GM19324 (cell line): ENCODE results near the gene IRF2BP2.

Experiments
- ATAC-seq: cut with Tn5 transposase; IDR thresholded peaks from one replicate; pipeline ENCODE4 v1.9.1; 2021; ENCODE audit warnings: mild to moderate bottlenecking, moderate library complexity; ENCODE audit not compliant: unreplicated experiment, low FRiP score

IRF2BP2 gene

GRCh38 chr1:234610061-234610665, at the start of gene IRF2BP2:
TSS of gene IRF2BP2 (minus strand) at chr1:234610178. CDS start at chr1:234609494, 684 bp downstream.
- peak; percentile 38 for ATAC-seq

GRCh38 chr1:234659538-234659937, 49.6 kb upstream of the IRF2BP2 start:
- ATAC-seq = no peak

GRCh38 chr1:234658138-234658537, 48.2 kb upstream of the IRF2BP2 start:
- no peak for ATAC-seq

GRCh38 chr1:234656944-234657654, 47.1 kb upstream of the IRF2BP2 start:
- ATAC-seq = no peak

DNA sequence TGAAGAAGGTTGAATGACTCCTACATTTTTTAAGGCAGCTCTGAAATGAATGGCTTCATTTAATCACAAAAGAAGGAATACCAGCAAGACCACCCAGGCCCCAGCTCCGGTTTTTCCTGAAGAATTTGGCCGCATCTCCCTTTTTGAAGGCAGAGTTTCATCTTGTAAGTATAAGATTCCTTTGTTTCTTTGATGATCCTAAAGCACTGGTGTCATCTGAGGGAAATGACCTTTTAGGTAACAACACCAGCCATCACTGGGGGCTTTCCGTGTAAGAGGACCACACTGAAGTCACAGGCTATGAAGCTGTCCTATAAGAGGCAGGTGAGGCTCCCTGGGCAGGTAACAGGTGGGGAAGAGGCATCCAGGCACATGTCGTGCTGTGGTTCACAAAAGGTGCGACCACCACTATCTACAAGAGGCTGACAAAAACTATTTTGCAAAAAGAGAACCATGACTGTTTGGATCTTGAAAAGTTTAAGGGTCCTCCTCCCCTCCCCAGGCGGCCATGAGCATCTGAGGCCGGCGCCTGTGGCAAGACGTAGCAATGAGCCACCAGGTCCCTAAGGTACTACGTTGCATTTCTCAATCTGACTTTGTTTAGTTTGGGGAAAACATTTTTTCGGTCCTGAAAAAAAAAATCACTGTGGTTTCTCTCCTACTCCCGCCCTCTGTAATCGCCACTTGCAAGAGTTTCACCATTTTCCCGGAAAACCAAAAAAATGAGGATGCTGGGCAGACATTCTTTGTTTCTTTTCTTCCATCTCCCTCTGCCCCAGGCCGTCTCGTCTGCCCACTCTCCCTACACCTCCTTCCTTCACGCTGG, 46.3 kb upstream of the IRF2BP2 start:
- ATAC-seq = no peak

DNA sequence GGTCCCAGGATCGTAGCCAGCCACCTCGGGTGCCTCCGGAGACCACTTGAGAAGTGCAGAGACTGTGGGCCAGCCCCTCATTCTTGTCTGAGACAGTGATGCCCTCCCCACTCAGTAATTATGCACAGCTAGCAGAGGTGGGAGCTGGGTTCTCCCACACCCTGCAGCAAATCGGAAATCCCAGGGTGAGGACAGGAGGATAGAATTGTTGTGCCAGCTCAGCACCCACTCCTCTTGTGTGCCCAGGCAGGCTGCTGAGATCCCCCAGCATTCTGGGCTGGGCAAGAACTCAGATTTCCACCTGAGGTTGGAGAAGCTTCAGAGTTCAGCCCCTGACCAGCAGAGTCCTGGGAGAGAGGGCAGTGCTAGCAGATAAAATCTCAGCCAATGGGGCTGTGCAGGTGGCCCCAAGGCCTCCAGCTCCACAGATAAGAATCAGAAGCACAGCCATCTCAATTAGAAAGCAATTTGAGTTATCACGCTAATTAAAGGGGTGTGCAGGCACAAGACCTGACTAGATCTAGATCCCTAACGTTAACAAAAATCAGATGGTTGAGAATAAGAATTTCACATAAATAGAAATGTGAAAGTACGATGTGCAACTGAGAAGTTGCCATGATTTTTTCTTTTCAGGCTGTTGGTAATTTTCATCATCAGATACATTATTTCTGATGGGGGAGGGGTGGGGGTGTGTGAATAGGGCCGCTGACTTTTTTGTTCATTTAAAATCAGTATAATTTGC, 45.5 kb upstream of the IRF2BP2 start:
- ATAC-seq = no peak

GRCh38 chr1:234654002-234654733, 44.2 kb upstream of the IRF2BP2 start:
- no peak for ATAC-seq

GRCh38 chr1:234649432-234650081, 39.6 kb upstream of the IRF2BP2 start:
- no peak for ATAC-seq

- no peak for ATAC-seq
These were observed 37.8 kb upstream of the IRF2BP2 start for GRCh38 chr1:234647758-234648157.

DNA sequence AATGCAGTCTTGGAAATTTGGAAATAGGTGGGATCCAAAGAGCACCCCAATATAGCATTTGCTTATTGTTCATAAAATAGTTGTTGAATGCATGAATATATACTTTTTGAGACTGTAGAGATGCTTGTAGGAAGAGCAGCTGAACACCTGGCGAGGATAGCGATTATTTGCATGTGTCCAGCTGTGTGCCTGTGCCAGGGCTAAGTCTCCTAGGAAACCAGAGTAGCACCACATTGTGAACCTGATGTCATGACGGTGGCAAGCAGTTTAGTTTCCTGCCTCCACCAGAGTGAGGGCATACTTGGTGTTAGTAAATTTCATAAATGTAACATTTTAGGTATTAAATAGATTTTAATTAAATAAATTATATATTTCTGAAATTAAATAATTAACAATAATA, 37.3 kb upstream of the IRF2BP2 start:
- ATAC-seq = no peak

GRCh38 chr1:234645964-234646363, 36.0 kb upstream of the IRF2BP2 start:
- ATAC-seq = no peak

DNA sequence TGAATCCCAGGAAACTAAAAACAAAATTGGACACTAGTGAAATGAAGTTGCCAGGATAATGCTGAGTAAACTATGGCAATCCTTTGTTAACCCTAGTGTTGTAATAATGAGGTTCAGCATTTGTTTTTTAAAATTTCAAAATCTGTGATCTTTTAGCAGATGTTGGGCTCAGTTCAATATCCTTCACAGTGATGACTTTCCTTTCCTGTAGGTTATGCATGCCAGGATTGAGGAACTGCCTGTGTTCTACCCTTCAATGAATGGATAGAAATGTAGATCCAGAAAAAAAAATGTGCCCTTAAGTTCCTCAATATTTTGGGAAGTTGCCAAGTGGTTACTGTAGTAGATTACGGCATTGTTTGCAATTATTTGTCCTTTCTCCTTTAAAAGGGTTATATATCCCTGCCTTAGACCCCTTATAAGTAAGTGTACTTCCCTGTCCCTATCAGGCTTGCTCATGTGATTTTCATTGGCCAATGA, 35.5 kb upstream of the IRF2BP2 start:
- ATAC-seq = no peak

- ATAC-seq = no peak
These were observed 35.0 kb upstream of the IRF2BP2 start for GRCh38 chr1:234644928-234645327.

GRCh38 chr1:234643850-234644134, 33.8 kb upstream of the IRF2BP2 start:
- no peak for ATAC-seq

DNA sequence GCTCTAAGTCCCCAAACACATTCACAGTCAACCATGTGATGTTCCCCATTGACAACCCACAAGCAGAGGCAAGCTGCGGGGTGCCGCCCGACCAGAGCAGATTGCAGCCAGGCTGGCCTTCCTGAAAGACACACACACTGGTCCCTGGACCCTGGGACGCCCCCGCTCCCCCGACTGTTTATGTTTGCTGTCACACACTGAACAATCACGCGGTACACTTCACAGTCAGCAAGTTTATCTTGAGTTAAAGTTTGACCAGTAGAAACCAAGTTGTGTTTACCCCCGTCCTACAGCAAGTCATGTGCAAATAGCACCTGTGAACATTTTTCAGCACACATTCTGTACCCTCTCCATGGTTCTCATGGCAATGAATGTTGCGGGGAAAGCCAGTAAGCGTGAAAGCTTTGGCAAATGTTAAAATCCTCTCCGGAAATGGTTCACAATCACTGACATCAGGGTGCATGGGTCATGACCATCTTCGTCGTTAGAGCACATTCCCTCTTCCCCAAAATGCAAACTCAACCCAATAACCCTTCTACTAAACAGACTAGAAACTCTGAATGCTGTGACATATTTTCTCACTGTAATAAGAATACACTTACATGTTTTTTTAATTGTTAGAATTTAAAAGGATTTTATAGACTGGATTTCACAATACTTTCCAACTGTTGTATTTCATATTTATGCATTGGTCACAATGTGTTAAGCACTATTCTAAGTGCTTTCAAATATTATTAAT, 33.3 kb upstream of the IRF2BP2 start:
- no peak for ATAC-seq

- no peak for ATAC-seq
These were observed 32.5 kb upstream of the IRF2BP2 start for GRCh38 chr1:234642428-234642827.

DNA sequence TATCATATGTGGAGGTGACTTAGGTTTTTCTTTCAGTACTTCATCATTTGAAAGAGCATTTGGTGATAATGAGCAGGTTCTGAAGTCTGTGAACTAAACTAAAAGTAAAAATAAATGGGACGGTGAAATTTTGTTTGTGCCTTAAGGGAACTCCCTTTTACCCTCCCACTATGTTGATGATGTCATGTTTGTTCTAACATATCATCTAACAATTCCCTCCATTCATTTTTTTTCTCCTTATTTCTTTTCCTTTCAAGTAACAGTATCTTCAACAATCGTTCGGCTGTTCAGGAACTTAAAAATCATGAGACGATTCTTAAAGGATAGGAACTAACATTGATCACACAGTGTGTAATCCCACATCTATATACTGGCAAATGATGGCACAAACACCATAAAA, 30.0 kb upstream of the IRF2BP2 start:
- ATAC-seq = no peak

DNA sequence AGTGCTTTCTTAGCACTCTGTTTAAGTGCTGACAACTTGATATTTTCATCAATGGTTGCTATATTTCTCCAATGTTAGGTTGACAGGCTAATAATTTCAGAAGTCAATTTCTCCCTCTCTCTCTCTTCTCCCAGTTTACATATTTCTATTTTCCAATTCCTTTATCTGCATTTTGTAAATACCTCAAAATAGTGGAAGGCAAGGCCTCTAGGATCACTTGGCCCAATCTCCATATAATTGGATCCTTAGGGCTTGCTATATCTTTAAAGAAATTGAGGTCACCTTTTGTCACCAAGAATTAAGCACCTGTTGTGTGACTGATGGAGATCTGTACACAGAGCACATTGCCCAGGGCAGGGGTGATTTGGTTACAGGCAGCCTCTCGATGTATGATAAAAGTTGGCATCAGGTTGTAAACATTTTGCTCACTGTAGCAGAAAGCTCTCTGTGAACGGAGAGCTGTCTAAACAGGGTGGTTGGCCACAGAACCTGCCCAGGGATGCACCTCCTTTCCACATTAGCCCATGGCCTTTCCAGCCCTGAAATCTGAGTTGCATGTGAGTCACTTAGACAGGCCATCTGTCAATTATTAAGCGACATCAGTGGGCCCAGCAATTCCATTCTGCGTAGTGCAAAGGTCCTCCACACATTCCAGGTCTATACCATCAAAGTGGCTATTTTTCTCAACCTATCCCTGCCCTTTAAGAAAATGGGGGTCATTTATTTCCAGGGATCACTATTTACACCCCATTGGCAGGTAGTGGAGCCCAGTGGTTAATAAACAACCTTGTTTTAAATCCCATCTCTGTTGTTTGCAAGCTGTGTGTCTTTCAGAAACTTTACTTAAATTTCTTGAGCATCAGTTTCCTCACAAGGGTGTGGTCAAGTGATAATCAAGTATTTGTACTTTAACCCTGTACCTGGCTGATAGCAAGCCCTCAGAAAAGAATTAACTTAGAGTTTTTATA, 29.1 kb upstream of the IRF2BP2 start:
- ATAC-seq = no peak
